ENCODE results near the gene LMLN. TPM values are rescaled to one million over a fixed set of nuclear protein-coding genes. Genes with fewer than 3 reads are reported as not detected.
"Not testable (repeated sequence)": the region's sequence is repeated elsewhere in the genome, so short reads cannot be mapped to it uniquely, and the experiment has no call there.

The LMLN gene
- total RNA-seq, result 1 to 10 TPM; 3.8 to 5.4 (median 4.1) TPM

- peaks cover 23% of the 10 kb centered on the region for H3K36me3 Mint-ChIP-seq (ENCODE audit: insufficient read depth)
- DNase-seq (peak; percentile 92), ATAC-seq (peak; percentile 90 to 92)
- H3K27me3 Mint-ChIP-seq (ENCODE audit: low read depth), result no peaks in the 10 kb centered on the region
- peak within 1 kb of the TSS; percentile 89 for H3K4me3 Mint-ChIP-seq
- H3K9me3 Mint-ChIP-seq, result no peaks in the 10 kb centered on the region
- H3K4me1 Mint-ChIP-seq (ENCODE audit: low read depth), result peaks cover 53% of the 10 kb centered on the region
Measured at GRCh38 chr3:197959891-197960693, at the start of gene LMLN. Gene LMLN, plus strand, starts transcription at chr3:197960217. Its CDS starts 29 bp downstream, at chr3:197960246.

- DNase-seq (no peak), ATAC-seq (peak in 1 of 2 donors; percentile 75)
- Mint-ChIP-seq H3K4me3 (peak overlapping the region; percentile 75), H3K36me3 (ENCODE audit: insufficient read depth) (peaks cover 4% of the 10 kb centered on the region), H3K9me3 (no peaks in the 10 kb centered on the region), H3K4me1 (ENCODE audit: low read depth) (peaks cover 6% of the 10 kb centered on the region), H3K27me3 (ENCODE audit: low read depth) (no peaks in the 10 kb centered on the region)
Measured at GRCh38 chr3:197912741-197913476, 47.1 kb upstream of the LMLN start.

GRCh38 chr3:197913641-197914380 is 46.2 kb upstream of the LMLN start:
- Mint-ChIP-seq H3K27me3 (ENCODE audit: low read depth) (no peaks in the 10 kb centered on the region), H3K9me3 (no peaks in the 10 kb centered on the region), H3K4me3 (no peak overlapping the region), H3K36me3 (ENCODE audit: insufficient read depth) (peaks cover 4% of the 10 kb centered on the region), H3K4me1 (ENCODE audit: low read depth) (peaks cover 6% of the 10 kb centered on the region)
- ATAC-seq (peak in 1 of 2 donors; percentile 51), DNase-seq (no peak)

- H3K36me3 Mint-ChIP-seq (ENCODE audit: insufficient read depth), result peaks cover 16% of the 10 kb centered on the region
- not testable (repeated sequence) for H3K27me3 Mint-ChIP-seq (ENCODE audit: low read depth); H3K4me1 Mint-ChIP-seq (ENCODE audit: low read depth); ATAC-seq; DNase-seq; H3K9me3 Mint-ChIP-seq; H3K4me3 Mint-ChIP-seq
Measured at GRCh38 chr3:197921429-197922275, 38.4 kb upstream of the LMLN start.

- H3K9me3 Mint-ChIP-seq, result no peaks in the 10 kb centered on the region
- ATAC-seq, result no peak
- H3K27me3 Mint-ChIP-seq (ENCODE audit: low read depth), result no peaks in the 10 kb centered on the region
- H3K4me3 Mint-ChIP-seq, result no peak overlapping the region
- peaks cover 25% of the 10 kb centered on the region for H3K36me3 Mint-ChIP-seq (ENCODE audit: insufficient read depth)
- H3K4me1 Mint-ChIP-seq (ENCODE audit: low read depth), result peaks cover 3% of the 10 kb centered on the region
- no peak for DNase-seq
Measured at GRCh38 chr3:197926418-197926817, 33.6 kb upstream of the LMLN start.

GRCh38 chr3:197927578-197927977 is 32.4 kb upstream of the LMLN start:
- not testable (repeated sequence) for H3K27me3 Mint-ChIP-seq (ENCODE audit: low read depth); ATAC-seq; DNase-seq; H3K4me3 Mint-ChIP-seq; H3K4me1 Mint-ChIP-seq (ENCODE audit: low read depth); H3K9me3 Mint-ChIP-seq
- peaks cover 21% of the 10 kb centered on the region for H3K36me3 Mint-ChIP-seq (ENCODE audit: insufficient read depth)

GRCh38 chr3:197936819-197937384 is 23.1 kb upstream of the LMLN start:
- no peaks in the 10 kb centered on the region for H3K4me1 Mint-ChIP-seq (ENCODE audit: low read depth)

GRCh38 chr3:197940745-197941384 is 19.2 kb upstream of the LMLN start:
- DNase-seq (no peak), ATAC-seq (no peak)
- no peaks in the 10 kb centered on the region for H3K9me3 Mint-ChIP-seq
- H3K4me1 Mint-ChIP-seq (ENCODE audit: low read depth), result no peaks in the 10 kb centered on the region
- no peaks in the 10 kb centered on the region for H3K27me3 Mint-ChIP-seq (ENCODE audit: low read depth)
- no peak overlapping the region for H3K4me3 Mint-ChIP-seq
- peaks cover 4% of the 10 kb centered on the region for H3K36me3 Mint-ChIP-seq (ENCODE audit: insufficient read depth)

More at GRCh38 chr3:197936819-197937384, 23.1 kb upstream of the LMLN start:
- no peak overlapping the region for H3K4me3 Mint-ChIP-seq
- no peaks in the 10 kb centered on the region for H3K9me3 Mint-ChIP-seq
- H3K27me3 Mint-ChIP-seq (ENCODE audit: low read depth), result no peaks in the 10 kb centered on the region
- no peak for DNase-seq
- no peak for ATAC-seq
- H3K36me3 Mint-ChIP-seq (ENCODE audit: insufficient read depth), result peaks cover 4% of the 10 kb centered on the region

- DNase-seq (no peak), ATAC-seq (peak; percentile 77 to 85)
- Mint-ChIP-seq H3K27me3 (ENCODE audit: low read depth) (no peaks in the 10 kb centered on the region), H3K9me3 (no peaks in the 10 kb centered on the region), H3K4me1 (ENCODE audit: low read depth) (no peaks in the 10 kb centered on the region), H3K36me3 (ENCODE audit: insufficient read depth) (peaks cover 4% of the 10 kb centered on the region), H3K4me3 (no peak overlapping the region)
Measured at GRCh38 chr3:197942956-197943556, 17.0 kb upstream of the LMLN start.

GRCh38 chr3:197949191-197949777 is 10.7 kb upstream of the LMLN start:
- Mint-ChIP-seq H3K9me3 (no peaks in the 10 kb centered on the region), H3K27me3 (ENCODE audit: low read depth) (no peaks in the 10 kb centered on the region), H3K4me3 (peak overlapping the region; percentile 96), H3K36me3 (ENCODE audit: insufficient read depth) (peaks cover 28% of the 10 kb centered on the region), H3K4me1 (ENCODE audit: low read depth) (peaks cover 34% of the 10 kb centered on the region)
- DNase-seq (no peak), ATAC-seq (peak in 1 of 2 donors; percentile 1)

GRCh38 chr3:197949778-197950676 is 10.0 kb upstream of the LMLN start, which contains the start of gene RPL35A:
Gene RPL35A, plus strand, starts transcription at chr3:197950190. Its CDS starts 778 bp downstream, at chr3:197950968.
- ATAC-seq (peak; percentile 91), DNase-seq (peak; percentile 80)
- H3K4me1 Mint-ChIP-seq (ENCODE audit: low read depth), result peaks cover 41% of the 10 kb centered on the region
- no peaks in the 10 kb centered on the region for H3K27me3 Mint-ChIP-seq (ENCODE audit: low read depth)
- peak within 1 kb of the TSS; percentile 96 for H3K4me3 Mint-ChIP-seq
- H3K36me3 Mint-ChIP-seq (ENCODE audit: insufficient read depth), result peaks cover 35% of the 10 kb centered on the region
- H3K9me3 Mint-ChIP-seq, result no peaks in the 10 kb centered on the region
